K562 (cell line): ENCODE results near the gene PBOV1. TPM values are rescaled to one million over a fixed set of nuclear protein-coding genes. Genes with fewer than 3 reads are reported as not detected.

Source experiments
- ATAC-seq: fragments of 200-7000 bp; cut with Tn5 transposase; 3 replicates; pipeline ENCODE4 v1.9.1; 2020; ENCODE audit warnings: moderate library complexity
- BruUV-seq: library from RNA; stranded (reverse); fragments of 400-500 nt; replicated peaks from 2 replicates; lab custom pipeline; 2021; lab: Mats Ljungman, UMichigan
- CTCF ChIA-PET: fragments of 300-600 bp; formaldehyde crosslinking; extraction: SDS; loops from one replicate; lab custom pipeline; 2021; ENCODE audit warnings: low intra/inter-chr PET ratio; lab: Yijun Ruan, JAX
- POLR2A ChIA-PET: fragments of 300-600, 350-650 bp; sonication (Branson Sonifier 250); formaldehyde crosslinking; extraction: SDS; loops from one replicate; lab custom pipeline; 2021; ENCODE audit warnings: antibody characterized with exemption, inconsistent platforms; lab: Yijun Ruan, JAX
- DNase-seq, 4 experiments: peaks; one replicate each; pipeline versions ENCODE4 v3.0.0 to v3.0.0-alpha.2; 2011 to 2018; ENCODE audit warnings: low spot score in 3 of 4, mixed read lengths in 3 of 4; ENCODE audit errors: extremely low read depth in 1 of 4
- FAIRE-seq: peaks from 2 replicates; lab custom pipeline; 2011; peaks lifted over from hg19 to GRCh38; lab: Jason Lieb, UNC
- H2AFZ ChIP-seq: 2 replicates; pipeline ENCODE4 v1.6.0; 2011; ENCODE audit warnings: low read depth, low read length, control low read depth, inconsistent platforms
- H3K27ac ChIP-seq: fragments of 200-600 bp; 3 replicates; pipeline ENCODE4 v1.8.0; 2011; ENCODE audit warnings: low read depth, mild to moderate bottlenecking, control low read depth, inconsistent platforms, low read length, moderate library complexity, mixed read lengths; ENCODE audit errors: extremely low read depth
- H3K27me3 ChIP-seq, 2 experiments: fragments of 300-600 bp in 1 of 2; 2 replicates in 1 of 2; 3 replicates in 1 of 2; pipeline versions ENCODE4 v1.6.0 to v1.8.0; 2011; ENCODE audit warnings: inconsistent platforms in 2 of 2, low read length in 2 of 2, mild to moderate bottlenecking in 1 of 2, mixed read lengths in 1 of 2, moderate library complexity in 1 of 2; ENCODE audit not compliant: control insufficient read depth in 2 of 2, insufficient read depth in 2 of 2
- H3K36me3 ChIP-seq: fragments of 300-600 bp; 3 replicates; pipeline ENCODE4 v1.8.0; 2011; ENCODE audit warnings: mild to moderate bottlenecking, low read length, inconsistent platforms; ENCODE audit not compliant: control insufficient read depth, insufficient read depth
- H3K4me1 ChIP-seq, 2 experiments: fragments of 200-600 bp in 1 of 2; replicated peaks in 1 of 2; 2 replicates in 1 of 2; 3 replicates in 1 of 2; pipeline versions ENCODE4 v1.5.1 to v1.8.0; 2011; ENCODE audit warnings: inconsistent platforms in 2 of 2, low read length in 2 of 2, mild to moderate bottlenecking in 1 of 2, mixed read lengths in 1 of 2, moderate library complexity in 1 of 2; ENCODE audit not compliant: control insufficient read depth in 2 of 2, insufficient read depth in 2 of 2
- H3K4me2 ChIP-seq: 2 replicates; pipeline ENCODE4 v1.6.1; 2011; ENCODE audit warnings: low read length, control low read depth, inconsistent platforms, mixed read lengths; ENCODE audit not compliant: insufficient read depth
- H3K4me3 ChIP-seq: fragments of 200-600 bp; sonication (generic), shearing (Covaris generic); 2 replicates; pipeline ENCODE4 v1.5.1; 2016; ENCODE audit warnings: control low read depth, inconsistent platforms
- H3K79me2 ChIP-seq: fragments of 200-600 bp; 3 replicates; pipeline ENCODE4 v1.8.0; 2011; ENCODE audit warnings: low read length, inconsistent platforms; ENCODE audit not compliant: control insufficient read depth, insufficient read depth
- H3K9ac ChIP-seq, 2 experiments: 2 replicates each; pipeline versions ENCODE4 v1.6.0 to v1.6.1; 2011; ENCODE audit warnings: low read depth in 2 of 2, low read length in 2 of 2, control low read depth in 1 of 2, inconsistent platforms in 1 of 2, mild to moderate bottlenecking in 1 of 2, mixed read lengths in 1 of 2; ENCODE audit not compliant: insufficient read depth in 1 of 2
- H3K9me1 ChIP-seq: one replicate; pipeline ENCODE4 v1.6.0; 2011; ENCODE audit warnings: inconsistent platforms, mild to moderate bottlenecking, low read length, moderate library complexity; ENCODE audit not compliant: control insufficient read depth, insufficient read depth
- H3K9me3 ChIP-seq: replicated peaks from 2 replicates; pipeline ENCODE4 v1.5.1; 2011; ENCODE audit warnings: low read depth, low read length, inconsistent platforms; ENCODE audit not compliant: control insufficient read depth, insufficient read depth
- H4K20me1 ChIP-seq: replicated peaks from 2 replicates; pipeline ENCODE4 v1.6.1; 2011; ENCODE audit warnings: low read length, inconsistent platforms, mixed read lengths; ENCODE audit not compliant: control insufficient read depth, insufficient read depth
- ATF3 ChIP-seq, 2 experiments: fragments of 450-650 bp in 1 of 2; sonication (generic) in 1 of 2; formaldehyde crosslinking in 1 of 2; IDR thresholded peaks in 1 of 2; conservative IDR thresholded peaks in 1 of 2; 2 replicates each; pipeline versions ENCODE4 v1.6.1 to v1.8.1; 2016 to 2023; ENCODE audit warnings: mild to moderate bottlenecking in 2 of 2, moderate library complexity in 2 of 2, inconsistent platforms in 1 of 2, missing genetic modification reagents in 1 of 2
- BHLHE40 ChIP-seq: IDR thresholded peaks from 2 replicates; pipeline ENCODE4 v1.6.1; 2011; ENCODE audit warnings: low read length, improper control_type of control experiment
- CTCF ChIP-seq, 3 experiments: IDR thresholded peaks in 2 of 3; conservative IDR thresholded peaks in 1 of 3; 2 replicates each; pipeline ENCODE4 v1.5.1; 2011 to 2012; ENCODE audit warnings: low read length in 3 of 3, mild to moderate bottlenecking in 3 of 3, control low read depth in 2 of 3, improper control_type of control experiment in 1 of 3, inconsistent platforms in 1 of 3, low read depth in 1 of 3, mixed read lengths in 1 of 3, moderate library complexity in 1 of 3; ENCODE audit not compliant: insufficient read depth in 2 of 3
- DIDO1 ChIP-seq: fragments of 450-650 bp; IDR thresholded peaks from 2 replicates; pipeline ENCODE4 v1.6.1; 2016; ENCODE audit warnings: low read depth, missing biosample characterization, missing genetic modification characterization
- POLR2H ChIP-seq: IDR thresholded peaks from 2 replicates; pipeline ENCODE4 v1.6.1; 2016; ENCODE audit warnings: missing genetic modification characterization, low read depth, mild to moderate bottlenecking, control low read depth, missing compliant biosample characterization, moderate library complexity
- PYGO2 ChIP-seq: fragments of 450-650 bp; IDR thresholded peaks from 2 replicates; pipeline ENCODE4 v1.6.1; 2016; ENCODE audit warnings: mild to moderate bottlenecking, missing genetic modification characterization, moderate library complexity, missing compliant biosample characterization
- TAF1 ChIP-seq: IDR thresholded peaks from 2 replicates; pipeline ENCODE4 v1.6.1; 2011; ENCODE audit warnings: mild to moderate bottlenecking, low read length, moderate library complexity; ENCODE audit not compliant: insufficient read depth, control insufficient read depth, severe bottlenecking; ENCODE audit errors: extremely low read depth
- WGBS: fragments of 100-300 bp; shearing (Covaris generic); methylation state at CpG from one replicate; pipeline ENCODE4 v1.1.6; 2016; ENCODE audit warnings: low coverage, mixed read lengths; ENCODE audit not compliant: insufficient coverage; ENCODE audit errors: missing lambda C conversion rate; 5-methylcytosine and 5-hydroxymethylcytosine counted together
- in situ Hi-C: fragments of 300-500 bp; cut with MboI; formaldehyde crosslinking; loops from 4 replicates; pipeline ENCODE4 v1.15.0; 2018; ENCODE audit warnings: inconsistent platforms, mixed read lengths
- intact Hi-C: fragments of 100-400 bp; cut with micrococcal nuclease; formaldehyde crosslinking; loops from 2 replicates; pipeline ENCODE4 v1.14.2; 2022
- polyA plus RNA-seq, 8 experiments: library from polyadenylated mRNA; depleted of rRNA in 4 of 8; stranded (reverse) in 5 of 8; unstranded in 3 of 8; fragments of >200 nt; fragmentation: Nextera tagmentation in 2 of 8; fragmentation: Illumina TruSeq in 1 of 8; extraction: Ambion mirVana in 2 of 8; extraction: Trizol in 1 of 8; gene quantifications; 2 replicates each; pipeline versions ENCODE4 v1.2.1 to v1.2.3, GENCODE V29; 2011 to 2014; ENCODE audit warnings: inconsistent platforms in 1 of 8, missing spikeins in 1 of 8
- total RNA-seq, 7 experiments: library from RNA; depleted of rRNA in 6 of 7; stranded (reverse); fragments of >200 nt in 6 of 7; fragmentation: Illumina TruSeq in 2 of 7; extraction: Trizol in 2 of 7; gene quantifications; 2 replicates each; pipeline versions ENCODE4 v1.2.1 to v1.2.3, GENCODE V29; 2011 to 2021; ENCODE audit warnings: low replicate concordance in 1 of 7

Gene PBOV1
- total and polyA plus RNA-seq, 9 of the 15 experiments (the other 6 are each of a cell fraction or from before 2014, with no cell fraction given), result not detected

GRCh38 chr6:138248011-138248410 is 29.7 kb upstream of the PBOV1 start:
- no peaks in the 10 kb centered on the region for H4K20me1 ChIP-seq
- DNase-seq (no peak), ATAC-seq (no peak)
- H3K4me3 ChIP-seq, result no peak overlapping the region
- H3K27me3 ChIP-seq, result peaks cover 5 to 19% of the 10 kb centered on the region in 2 experiments
- H3K9ac ChIP-seq, result no peak overlapping the region
- no peaks in the 10 kb centered on the region for H3K9me3 ChIP-seq
- no TSS peak for BruUV-seq
- H3K36me3 ChIP-seq, result no peaks in the 10 kb centered on the region
- TF ChIP-seq CTCF (IDR thresholded peaks at IDR 0.05 in 2 of 3, conservative IDR thresholded peaks at IDR 0.05 in 1 of 3; ENCODE audit: insufficient read depth in 2 of 3, low read depth in 1 of 3, low read length in 3 of 3), result 0 out of 6 replicates have a peak, but pooled peaks of 1 of the 3 experiments have one; percentile 5
- TF ChIP-seq ATF3 (IDR thresholded peaks at IDR 0.05), result no peak
- TF ChIP-seq ATF3 (CRISPR knock-in tag; conservative IDR thresholded peaks at IDR 0.05), result no peak
- TF ChIP-seq TAF1, result no peak
- no peak for TF ChIP-seq DIDO1
- no peak for TF ChIP-seq POLR2H (tag)
- TF ChIP-seq PYGO2 (tag), result no peak
- no peak for TF ChIP-seq BHLHE40
- TF ChIP-seq, all 486 proteins: peak for 1
- no peak for FAIRE-seq
- intact Hi-C loops, result no loop called here
- H3K4me2 ChIP-seq, result no peak overlapping the region
- no peaks in the 10 kb centered on the region for H3K4me1 ChIP-seq
- H3K79me2 ChIP-seq, result no peaks in the 10 kb centered on the region
- in situ Hi-C loops, result no loop called here
- no peaks in the 10 kb centered on the region for H3K9me1 ChIP-seq
- no peak overlapping the region for H2AFZ ChIP-seq
- CTCF ChIA-PET, result interaction anchor here (0.7 kb wide), 1 partner anchor 570 kb away, joined by 3 read pairs; no protein-coding TSS in a partner anchor
- WGBS, result 0% methylated on average over 7 of the region's 7 CpGs
- POLR2A ChIA-PET, result no interaction called here
- no peak overlapping the region for H3K27ac ChIP-seq
